ENCODE measurements around the gene FUT1. TPM values are rescaled to one million over a fixed set of nuclear protein-coding genes. Genes with fewer than 3 reads are reported as not detected.

The FUT1 gene
- total and polyA plus RNA-seq, 2 donors (not counting 1 experiment from before 2014, with no cell fraction given) = not detected

DNA sequence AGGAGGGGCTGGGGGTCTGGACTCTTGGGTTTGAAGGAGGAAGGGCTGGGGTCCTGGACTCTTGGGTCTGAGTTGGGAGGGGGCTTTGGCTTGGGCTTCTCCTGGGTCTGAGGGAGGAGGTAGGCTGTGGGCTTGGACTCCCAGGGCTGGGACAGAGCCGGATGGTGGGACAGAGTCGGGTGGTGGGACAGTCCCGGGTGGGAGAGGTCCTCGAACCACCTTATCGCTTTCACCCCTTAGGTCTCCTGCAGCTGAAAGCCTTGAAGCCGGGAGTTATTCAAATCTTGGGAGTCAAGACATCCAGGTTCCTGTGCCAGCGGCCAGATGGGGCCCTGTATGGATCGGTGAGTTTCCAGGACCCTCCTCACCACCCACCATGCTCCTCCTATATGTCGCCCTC is 4.2 kb upstream of the FUT1 start:
- no peaks in the 10 kb centered on the region for H4K20me1 ChIP-seq (ENCODE audit: control insufficient read depth, insufficient read depth, low read length, poor library complexity, severe bottlenecking)
- Mint-ChIP-seq H3K27ac (no peak overlapping the region), H3K4me3 (no peak overlapping the region), H3K9me3 (ENCODE audit: insufficient read depth) (no peaks in the 10 kb centered on the region), H3K4me1 (peaks cover 10% of the 10 kb centered on the region), H3K27me3 (peaks cover 38% of the 10 kb centered on the region)
- ATAC-seq (ENCODE audit: low read depth) (no peak), DNase-seq (no peak)
- peaks cover 15 to 16% of the 10 kb centered on the region in 2 donors for H3K4me1 ChIP-seq (ENCODE audit: control insufficient read depth in 2 of 2, insufficient read depth in 2 of 2, low read length in 2 of 2)
- WGBS (ENCODE audit: insufficient coverage) = 82% methylated on average over 9 of the region's 9 CpGs
- no peaks in the 10 kb centered on the region for H3K79me2 ChIP-seq (ENCODE audit: control insufficient read depth, insufficient read depth, low read length)
- peaks cover 0 to 51% (median 20%) of the 10 kb centered on the region in 4 experiments for H3K27me3 ChIP-seq (replicated peaks in 1 of 4; ENCODE audit: control extremely low read depth in 1 of 4, control insufficient read depth in 3 of 4, insufficient read depth in 4 of 4, low read length in 3 of 4)
- intact Hi-C loops (cut with micrococcal nuclease) = no loop called here
- no peak overlapping the region for H3K9ac ChIP-seq (ENCODE audit: low read length)
- peaks cover 0 to 6% (median 0%) of the 10 kb centered on the region in 3 donors for H3K9me3 ChIP-seq (ENCODE audit: control extremely low read depth in 1 of 3, control insufficient read depth in 2 of 3, insufficient read depth in 1 of 3, low read length in 2 of 3)
- no peak overlapping the region for H3K4me2 ChIP-seq (replicated peaks; ENCODE audit: low read depth, low read length, poor library complexity, severe bottlenecking)
- CTCF ChIA-PET = no interaction called here
- POLR2A ChIA-PET = no interaction called here
- H3K4me3 ChIP-seq (ENCODE audit: control extremely low read depth in 1 of 5, extremely low read depth in 1 of 5, insufficient read depth in 1 of 5, low read depth in 2 of 5, low read length in 4 of 5) = no peak overlapping the region
- TF ChIP-seq, protein P1, sequence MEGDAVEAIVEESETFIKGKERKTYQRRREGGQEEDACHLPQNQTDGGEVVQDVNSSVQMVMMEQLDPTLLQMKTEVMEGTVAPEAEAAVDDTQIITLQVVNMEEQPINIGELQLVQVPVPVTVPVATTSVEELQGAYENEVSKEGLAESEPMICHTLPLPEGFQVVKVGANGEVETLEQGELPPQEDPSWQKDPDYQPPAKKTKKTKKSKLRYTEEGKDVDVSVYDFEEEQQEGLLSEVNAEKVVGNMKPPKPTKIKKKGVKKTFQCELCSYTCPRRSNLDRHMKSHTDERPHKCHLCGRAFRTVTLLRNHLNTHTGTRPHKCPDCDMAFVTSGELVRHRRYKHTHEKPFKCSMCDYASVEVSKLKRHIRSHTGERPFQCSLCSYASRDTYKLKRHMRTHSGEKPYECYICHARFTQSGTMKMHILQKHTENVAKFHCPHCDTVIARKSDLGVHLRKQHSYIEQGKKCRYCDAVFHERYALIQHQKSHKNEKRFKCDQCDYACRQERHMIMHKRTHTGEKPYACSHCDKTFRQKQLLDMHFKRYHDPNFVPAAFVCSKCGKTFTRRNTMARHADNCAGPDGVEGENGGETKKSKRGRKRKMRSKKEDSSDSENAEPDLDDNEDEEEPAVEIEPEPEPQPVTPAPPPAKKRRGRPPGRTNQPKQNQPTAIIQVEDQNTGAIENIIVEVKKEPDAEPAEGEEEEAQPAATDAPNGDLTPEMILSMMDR (IDR thresholded peaks at IDR 0.05) = no peak
- TF ChIP-seq EZH2 (IDR thresholded peaks at IDR 0.05; ENCODE audit: borderline replicate concordance, insufficient read depth, low read depth, low read length, poor library complexity, severe bottlenecking) = no peak
- no peaks in the 10 kb centered on the region for H3K36me3 ChIP-seq (replicated peaks in 1 of 2; ENCODE audit: control extremely low read depth in 1 of 2, control insufficient read depth in 1 of 2, extremely low read depth in 1 of 2, insufficient read depth in 2 of 2, low read length in 1 of 2)
- H2AFZ ChIP-seq (ENCODE audit: insufficient read depth, low read depth, low read length, poor library complexity, severe bottlenecking) = no peak overlapping the region
- H3K27ac ChIP-seq (ENCODE audit: low read length in 2 of 2) = no peak overlapping the region

DNA sequence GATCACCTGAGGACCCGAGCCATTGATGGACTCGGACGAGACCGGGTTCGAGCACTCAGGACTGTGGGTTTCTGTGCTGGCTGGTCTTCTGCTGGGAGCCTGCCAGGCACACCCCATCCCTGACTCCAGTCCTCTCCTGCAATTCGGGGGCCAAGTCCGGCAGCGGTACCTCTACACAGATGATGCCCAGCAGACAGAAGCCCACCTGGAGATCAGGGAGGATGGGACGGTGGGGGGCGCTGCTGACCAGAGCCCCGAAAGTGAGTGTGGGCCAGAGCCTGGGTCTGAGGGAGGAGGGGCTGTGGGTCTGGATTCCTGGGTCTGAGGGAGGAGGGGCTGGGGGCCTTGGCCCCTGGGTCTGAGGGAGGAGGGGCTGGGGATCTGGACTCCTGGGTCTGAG is 3.8 kb upstream of the FUT1 start:
- ATAC-seq (ENCODE audit: low read depth) = no peak
- no peaks in the 10 kb centered on the region for H3K9me3 Mint-ChIP-seq (ENCODE audit: insufficient read depth)
- H3K4me3 Mint-ChIP-seq = no peak overlapping the region
- peaks cover 15 to 16% of the 10 kb centered on the region in 2 donors for H3K4me1 ChIP-seq (ENCODE audit: control insufficient read depth in 2 of 2, insufficient read depth in 2 of 2, low read length in 2 of 2)
- CTCF ChIA-PET = no interaction called here
- H3K27ac ChIP-seq (ENCODE audit: low read length in 2 of 2) = no peak overlapping the region
- H3K79me2 ChIP-seq (ENCODE audit: control insufficient read depth, insufficient read depth, low read length) = no peaks in the 10 kb centered on the region
- no peak for DNase-seq
- POLR2A ChIA-PET = no interaction called here
- peaks cover 37% of the 10 kb centered on the region for H3K27me3 Mint-ChIP-seq
- intact Hi-C loops (cut with micrococcal nuclease) = no loop called here
- H3K9ac ChIP-seq (ENCODE audit: low read length) = no peak overlapping the region
- peaks cover 12% of the 10 kb centered on the region for H3K4me1 Mint-ChIP-seq
- H2AFZ ChIP-seq (ENCODE audit: insufficient read depth, low read depth, low read length, poor library complexity, severe bottlenecking) = no peak overlapping the region
- no peaks in the 10 kb centered on the region for H4K20me1 ChIP-seq (ENCODE audit: control insufficient read depth, insufficient read depth, low read length, poor library complexity, severe bottlenecking)
- H3K9me3 ChIP-seq (ENCODE audit: control extremely low read depth in 1 of 3, control insufficient read depth in 2 of 3, insufficient read depth in 1 of 3, low read length in 2 of 3) = peaks cover 0 to 6% (median 0%) of the 10 kb centered on the region in 3 donors
- no peak for TF ChIP-seq EZH2 (IDR thresholded peaks at IDR 0.05; ENCODE audit: borderline replicate concordance, insufficient read depth, low read depth, low read length, poor library complexity, severe bottlenecking)
- no peak overlapping the region for H3K27ac Mint-ChIP-seq
- peaks cover 0 to 53% (median 22%) of the 10 kb centered on the region in 4 experiments for H3K27me3 ChIP-seq (replicated peaks in 1 of 4; ENCODE audit: control extremely low read depth in 1 of 4, control insufficient read depth in 3 of 4, insufficient read depth in 4 of 4, low read length in 3 of 4)
- no peak overlapping the region for H3K4me2 ChIP-seq (replicated peaks; ENCODE audit: low read depth, low read length, poor library complexity, severe bottlenecking)
- 90% methylated on average over 11 of the region's 11 CpGs for WGBS (ENCODE audit: insufficient coverage)
- H3K4me3 ChIP-seq (ENCODE audit: control extremely low read depth in 1 of 5, extremely low read depth in 1 of 5, insufficient read depth in 1 of 5, low read depth in 2 of 5, low read length in 4 of 5) = no peak overlapping the region
- H3K36me3 ChIP-seq (replicated peaks in 1 of 2; ENCODE audit: control extremely low read depth in 1 of 2, control insufficient read depth in 1 of 2, extremely low read depth in 1 of 2, insufficient read depth in 2 of 2, low read length in 1 of 2) = no peaks in the 10 kb centered on the region
